ENCODE data around the gene MAMLD1.

- no peak for TF ChIP-seq CTCF (IDR thresholded peaks at IDR 0.05)
- no peak for TF ChIP-seq POLR2A (IDR thresholded peaks at IDR 0.05)
Observed at GRCh38 chrX:150348365-150348764, 14.8 kb upstream of the MAMLD1 start.

All from Peyer's patch (tissue), 4 donors.